Immature natural killer cell (primary cell): ENCODE measurements around the gene GRK1. TPM values are rescaled to one million over a fixed set of nuclear protein-coding genes. Genes with fewer than 3 reads are reported as not detected.

ENCODE experiments used
- DNase-seq, 3 donors: peaks; one replicate each; pipeline ENCODE4 v3.0.0; 2022; ENCODE audit warnings: mixed read lengths in 1 of 3
- H3K27ac Mint-ChIP-seq, 6 donors: one replicate each; pipeline ENCODE4 v1.8.0; 2020; ENCODE audit warnings: mixed read lengths in 6 of 6, mild to moderate bottlenecking in 5 of 6, inconsistent platforms in 4 of 6, moderate library complexity in 3 of 6
- H3K27me3 Mint-ChIP-seq, 3 donors: one replicate each; pipeline ENCODE4 v1.8.0; 2020 to 2021; ENCODE audit warnings: low read depth in 3 of 3, mild to moderate bottlenecking in 3 of 3, mixed read lengths in 3 of 3, moderate library complexity in 3 of 3, inconsistent platforms in 1 of 3
- H3K36me3 Mint-ChIP-seq, 3 donors: one replicate each; pipeline ENCODE4 v1.8.0; 2020; ENCODE audit warnings: mixed read lengths in 3 of 3, inconsistent platforms in 2 of 3, mild to moderate bottlenecking in 2 of 3
- H3K4me1 Mint-ChIP-seq, 2 donors: one replicate each; pipeline ENCODE4 v1.8.0; 2020; ENCODE audit warnings: inconsistent platforms in 2 of 2, mild to moderate bottlenecking in 2 of 2, mixed read lengths in 2 of 2, moderate library complexity in 1 of 2
- H3K4me3 Mint-ChIP-seq, 5 donors: one replicate each; pipeline ENCODE4 v1.8.0; 2020; ENCODE audit warnings: mild to moderate bottlenecking in 5 of 5, mixed read lengths in 5 of 5, inconsistent platforms in 3 of 5, moderate library complexity in 3 of 5
- H3K9me3 Mint-ChIP-seq, 6 donors: one replicate each; pipeline ENCODE4 v1.8.0; 2020; ENCODE audit warnings: mild to moderate bottlenecking in 6 of 6, mixed read lengths in 6 of 6, inconsistent platforms in 4 of 6, moderate library complexity in 3 of 6
- polyA plus RNA-seq, 3 donors: library from polyadenylated mRNA; unstranded; fragments of 300-500 nt; fragmentation: Illumina TruSeq; gene quantifications; one replicate each; pipeline ENCODE4 v1.2.3, GENCODE V29; 2021

GRK1 gene
- polyA plus RNA-seq, 3 donors from 2014 or later: not detected

DNA sequence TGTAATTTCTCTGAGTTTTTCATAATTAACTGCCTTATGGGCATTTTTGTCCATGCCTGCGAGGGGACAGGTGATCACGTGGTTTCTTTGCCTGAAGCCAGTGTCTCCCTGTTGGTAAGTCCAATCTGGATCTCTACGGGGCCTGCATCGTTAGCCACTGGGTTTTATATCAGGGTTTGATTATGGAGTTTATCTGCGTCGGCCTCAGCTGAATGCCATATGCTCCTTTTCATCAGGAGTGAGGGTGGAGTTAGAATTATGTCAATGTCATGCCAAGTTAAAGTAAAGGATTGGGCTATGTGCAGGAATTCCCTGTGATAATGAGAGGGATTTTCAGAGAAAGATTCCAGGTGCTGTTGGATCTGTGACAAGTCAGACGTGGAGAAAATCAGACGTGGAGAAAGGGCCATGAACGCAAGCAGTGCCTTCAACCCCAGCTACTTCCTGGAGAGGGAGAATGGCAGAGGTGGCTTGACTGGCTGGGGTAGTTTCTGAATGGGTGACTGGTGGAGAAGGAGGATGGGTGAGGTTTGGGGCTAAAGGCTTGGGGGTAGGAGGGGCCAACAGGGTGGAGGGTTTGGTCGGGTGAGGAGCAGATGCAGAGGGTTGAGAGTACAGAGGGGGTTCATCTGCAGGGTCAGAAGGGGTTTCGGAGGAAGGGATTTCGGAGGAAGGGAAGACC, 116.3 kb downstream of the GRK1 start:
- H3K4me1 Mint-ChIP-seq: no peaks in the 10 kb centered on the region
- DNase-seq: no peak
- H3K9me3 Mint-ChIP-seq: no peaks in the 10 kb centered on the region
- peaks cover 3 to 9% (median 8%) of the 10 kb centered on the region in 3 donors for H3K27me3 Mint-ChIP-seq
- no peak overlapping the region for H3K4me3 Mint-ChIP-seq
- H3K27ac Mint-ChIP-seq: no peak overlapping the region
- no peaks in the 10 kb centered on the region for H3K36me3 Mint-ChIP-seq

DNA sequence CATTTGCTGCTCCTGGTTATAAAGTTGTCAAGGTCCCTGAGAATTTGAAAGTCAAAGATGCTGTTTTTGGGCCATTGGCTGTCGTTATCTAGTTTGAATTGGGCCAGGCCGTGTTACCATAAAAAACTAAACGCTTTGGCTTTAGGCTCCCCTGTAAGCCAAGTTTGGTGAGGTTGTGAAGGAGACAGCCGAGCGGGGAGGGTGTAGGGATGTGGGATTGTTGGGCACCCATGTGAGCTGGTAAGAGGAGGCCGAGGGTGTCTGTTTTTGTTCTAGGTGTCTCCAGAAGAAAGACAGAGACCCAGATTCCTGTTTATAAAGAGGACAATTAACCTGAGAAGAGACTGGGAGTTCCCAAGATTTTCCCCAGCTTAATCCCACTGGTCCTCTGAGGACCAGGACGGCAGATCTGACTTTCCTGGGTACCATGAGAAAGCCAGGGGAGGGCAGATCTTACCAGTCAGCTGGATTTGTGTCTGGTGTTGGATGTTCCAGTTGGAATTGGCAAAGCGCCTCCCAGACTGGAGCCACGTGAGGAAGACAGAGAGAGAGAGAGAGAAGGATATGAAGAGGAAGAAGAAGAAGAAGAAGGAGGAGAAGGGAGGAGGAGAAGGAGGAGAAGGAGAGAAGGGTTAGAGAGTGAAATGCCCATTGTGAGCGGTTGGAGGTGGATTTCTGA, 117.1 kb downstream of the GRK1 start:
- H3K4me1 Mint-ChIP-seq: no peaks in the 10 kb centered on the region
- H3K4me3 Mint-ChIP-seq: no peak overlapping the region
- H3K27ac Mint-ChIP-seq: no peak overlapping the region
- DNase-seq: no peak
- H3K36me3 Mint-ChIP-seq: no peaks in the 10 kb centered on the region
- H3K27me3 Mint-ChIP-seq: peaks cover 2 to 4% (median 3%) of the 10 kb centered on the region in 3 donors
- H3K9me3 Mint-ChIP-seq: no peaks in the 10 kb centered on the region

DNA sequence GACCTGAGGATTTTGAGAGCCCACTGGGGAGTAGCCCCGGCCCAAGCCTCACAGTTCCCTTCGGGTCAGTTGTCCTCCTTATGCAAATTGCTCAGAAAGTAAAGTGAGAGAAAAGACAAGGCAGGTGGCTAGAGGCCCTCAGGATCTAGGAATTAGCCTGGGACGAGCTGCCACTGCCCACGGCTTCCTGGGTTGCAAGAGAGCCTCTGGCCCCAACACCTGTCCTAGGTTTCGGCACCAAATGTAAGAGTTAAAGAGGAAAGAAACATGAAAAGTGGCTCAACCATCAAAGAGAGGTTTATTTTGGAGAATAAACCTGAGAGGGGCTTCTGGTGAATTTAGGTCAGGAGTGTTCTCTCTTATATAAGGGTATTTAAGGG, 117.6 kb downstream of the GRK1 start:
- H3K4me3 Mint-ChIP-seq: no peak overlapping the region
- H3K27me3 Mint-ChIP-seq: peaks cover 1 to 5% (median 4%) of the 10 kb centered on the region in 3 donors
- no peaks in the 10 kb centered on the region for H3K9me3 Mint-ChIP-seq
- H3K27ac Mint-ChIP-seq: no peak overlapping the region
- no peaks in the 10 kb centered on the region for H3K4me1 Mint-ChIP-seq
- no peaks in the 10 kb centered on the region for H3K36me3 Mint-ChIP-seq
- DNase-seq: no peak

DNA sequence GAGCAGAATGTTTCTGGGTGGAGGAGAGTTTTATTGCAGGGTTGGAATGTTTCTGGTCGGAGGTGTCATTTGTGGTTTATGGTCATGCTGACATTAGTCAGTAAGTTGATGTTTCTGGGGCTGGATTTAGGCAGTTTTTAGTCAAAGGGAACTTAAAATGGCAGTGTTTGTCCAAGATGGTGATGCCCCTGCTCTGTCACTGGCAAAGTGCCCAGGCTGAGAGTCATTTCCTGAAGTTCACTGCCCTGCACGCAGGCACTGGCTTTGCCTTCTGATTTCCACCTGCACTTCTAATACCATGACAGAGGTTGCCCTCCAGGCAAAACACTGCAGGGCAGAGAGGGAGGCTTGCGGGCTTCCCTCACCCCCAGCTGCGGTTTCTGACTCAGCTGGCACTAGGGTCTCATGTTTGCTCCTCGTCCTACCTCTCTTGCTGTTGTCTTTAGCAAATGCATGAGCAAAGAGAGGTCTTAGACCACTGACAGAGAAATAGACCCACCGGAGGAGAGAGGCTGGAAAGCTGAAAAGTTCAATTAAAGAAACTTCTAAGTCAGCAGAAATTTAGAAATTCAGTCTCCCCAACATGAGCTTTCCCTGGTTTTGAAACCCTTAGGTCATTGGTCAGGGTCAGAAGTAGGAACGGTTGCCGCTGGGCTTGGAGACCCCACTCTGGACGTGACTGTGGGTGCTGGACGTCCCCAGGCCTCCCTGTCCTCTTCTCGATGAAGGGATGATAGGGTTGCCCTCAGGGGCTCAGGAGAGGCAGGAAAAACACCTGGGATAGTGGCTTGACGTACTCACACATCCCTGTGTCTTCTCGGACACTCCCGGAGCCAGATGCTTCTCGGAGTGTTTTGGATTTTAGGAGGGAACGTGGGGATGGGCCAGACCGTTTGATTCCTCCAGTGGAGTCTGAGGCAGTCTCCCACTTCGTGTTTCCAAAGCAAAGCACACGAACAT, 118.3 kb downstream of the GRK1 start:
- no peaks in the 10 kb centered on the region for H3K9me3 Mint-ChIP-seq
- no peaks in the 10 kb centered on the region for H3K36me3 Mint-ChIP-seq
- H3K27me3 Mint-ChIP-seq: peaks cover 1 to 5% (median 4%) of the 10 kb centered on the region in 3 donors
- no peak overlapping the region for H3K4me3 Mint-ChIP-seq
- H3K27ac Mint-ChIP-seq: no peak overlapping the region
- H3K4me1 Mint-ChIP-seq: no peaks in the 10 kb centered on the region
- no peak for DNase-seq

DNA sequence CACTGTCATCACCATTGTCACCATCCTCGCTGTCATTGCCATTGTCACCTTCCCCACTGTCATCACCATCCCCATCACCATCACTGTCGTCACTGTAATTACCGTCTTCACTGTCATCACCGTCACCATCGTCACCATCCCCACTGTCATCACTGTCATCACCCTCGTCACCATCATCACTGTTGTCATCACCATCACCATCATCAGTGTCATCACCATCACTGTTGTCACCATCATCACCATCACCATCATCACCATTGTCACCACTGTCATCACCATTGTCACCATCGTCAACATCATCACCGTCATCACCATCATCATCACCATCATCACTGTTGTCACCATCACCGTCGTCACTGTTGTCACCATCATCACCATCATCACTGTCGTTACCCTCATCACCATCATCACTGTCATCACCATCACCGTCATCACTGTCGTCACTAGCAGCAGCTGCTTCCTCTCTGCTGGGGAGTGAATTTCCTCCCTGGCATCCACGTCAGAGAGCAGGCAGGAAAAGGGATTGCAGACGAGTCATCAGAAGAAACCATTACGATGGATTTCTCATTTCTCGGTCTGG, 119.3 kb downstream of the GRK1 start:
- DNase-seq: peak in 1 of 3 donors; percentile 19
- Mint-ChIP-seq H3K27me3 (peaks cover 1 to 7% (median 2%) of the 10 kb centered on the region in 3 donors), H3K4me1 (no peaks in the 10 kb centered on the region), H3K27ac (no peak overlapping the region), H3K36me3 (no peaks in the 10 kb centered on the region), H3K4me3 (no peak overlapping the region), H3K9me3 (no peaks in the 10 kb centered on the region)

Other genes starting within 250 kb of the GRK1 start
- under 1 TPM in 2 of 3 donors, not detected in 1; 0.14 to 0.36 TPM for gene ADPRHL1, start 213.7 kb upstream of the GRK1 start, polyA plus RNA-seq
- gene DCUN1D2, start 176.5 kb upstream of the GRK1 start, polyA plus RNA-seq: 10 to 100 TPM in 1 of 3 donors, 1 to 10 TPM in 2; 7.4 to 23.0 (median 7.6) TPM
- gene TFDP1, start 82.5 kb upstream of the GRK1 start, polyA plus RNA-seq: 10 to 100 TPM; 25.2 to 39.3 (median 33.7) TPM
- not detected for gene ATP4B, start 9.0 kb upstream of the GRK1 start, polyA plus RNA-seq
- gene TMEM255B, start 92.0 kb downstream of the GRK1 start, polyA plus RNA-seq: not detected
- gene GAS6, start 196.9 kb downstream of the GRK1 start, polyA plus RNA-seq: 1 to 10 TPM in 2 of 3 donors, not detected in 1; 1.0 to 1.2 TPM